ENCODE results near the gene ACOT4. TPM values are rescaled to one million over a fixed set of nuclear protein-coding genes. Genes with fewer than 3 reads are reported as not detected.

The ACOT4 gene
- total RNA-seq, 1 experiment from 2014 or later = 1.8 TPM

GRCh38 chr14:73640796-73641365 is 49.2 kb downstream of the ACOT4 start:
- Mint-ChIP-seq H3K4me3 (no peak overlapping the region), H3K9me3 (peaks cover 0 to 4% of the 10 kb centered on the region in 2 experiments; a peak in 1 of 5 replicates), H3K36me3 (ENCODE audit: insufficient read depth in 1 of 3, low read depth in 3 of 3) (no peaks in the 10 kb centered on the region), H3K4me1 (peaks cover 15 to 17% of the 10 kb centered on the region in 2 experiments), H3K27me3 (ENCODE audit: low read depth) (no peaks in the 10 kb centered on the region), H3K27ac (no peak overlapping the region; a peak in 1 of 7 replicates)
- H2AFZ ChIP-seq (ENCODE audit: low read length) = no peak overlapping the region
- no peak overlapping the region for H4K5ac ChIP-seq (ENCODE audit: insufficient read length, low read depth, low read length)
- no peak overlapping the region for H3K56ac ChIP-seq (ENCODE audit: insufficient read length, low read depth, low read length)
- H4K8ac ChIP-seq (replicated peaks; ENCODE audit: insufficient read length, low read depth, low read length) = no peak overlapping the region
- H3K27me3 ChIP-seq (ENCODE audit: insufficient read depth, low read length) = no peaks in the 10 kb centered on the region
- 0 out of 2 replicates have a peak, but pooled peaks cover 2% of the 10 kb centered on the region for H3K79me2 ChIP-seq (ENCODE audit: insufficient read depth, low read length)
- no peak for TF ChIP-seq CTCF (conservative IDR thresholded peaks at IDR 0.05)
- no peak overlapping the region for H2BK20ac ChIP-seq (ENCODE audit: low read depth, low read length, poor library complexity, severe bottlenecking)
- no peak overlapping the region for H2BK5ac ChIP-seq (ENCODE audit: insufficient read length, low read length)
- H3K79me1 ChIP-seq (ENCODE audit: insufficient read depth, low read depth, low read length, poor library complexity, severe bottlenecking) = no peaks in the 10 kb centered on the region
- H3T11ph ChIP-seq (ENCODE audit: low read length) = no peak overlapping the region
- no peak overlapping the region for H4K91ac ChIP-seq (ENCODE audit: insufficient read length, low read depth, low read length)
- H3K4me2 ChIP-seq (ENCODE audit: insufficient read depth, insufficient read length, low read length) = no peak overlapping the region
- no peak for DNase-seq
- peaks cover 11% of the 10 kb centered on the region for H3K23me2 ChIP-seq (ENCODE audit: insufficient read length, low read depth, low read length, poor library complexity, severe bottlenecking)
- H3K27ac ChIP-seq (ENCODE audit: insufficient read length, low read depth, low read length) = no peak overlapping the region
- no peak overlapping the region for H3K18ac ChIP-seq (ENCODE audit: insufficient read length, low read depth, low read length)
- no peak overlapping the region for H3K4ac ChIP-seq (ENCODE audit: low read depth, low read length)
- H3K9ac ChIP-seq (ENCODE audit: extremely low read depth, insufficient read length, low read length) = no peak overlapping the region
- H2BK120ac ChIP-seq (ENCODE audit: low read depth, low read length, poor library complexity, severe bottlenecking) = no peak overlapping the region
- no peak overlapping the region for H3K14ac ChIP-seq (ENCODE audit: insufficient read depth, low read length)
- no CpG with 5 or more reads among the region's 5 CpGs for WGBS (ENCODE audit: extremely low coverage, insufficient read length, low lambda C conversion rate)
- no peak overlapping the region for H2AK5ac ChIP-seq (ENCODE audit: insufficient read length, low read length)
- H3K23ac ChIP-seq (ENCODE audit: insufficient read length, low read depth, low read length) = no peak overlapping the region
- no peaks in the 10 kb centered on the region for H3K4me1 ChIP-seq (ENCODE audit: insufficient read depth, low read length)
- no peaks in the 10 kb centered on the region for H3K9me3 ChIP-seq (ENCODE audit: control insufficient read depth, low read depth, low read length)
- H4K20me1 ChIP-seq (ENCODE audit: control insufficient read depth, insufficient read depth, insufficient read length) = no peaks in the 10 kb centered on the region
- H2BK15ac ChIP-seq (ENCODE audit: low read depth, low read length) = no peak overlapping the region
- no peak overlapping the region for H2BK12ac ChIP-seq (ENCODE audit: insufficient read length, low read depth, low read length)

All from H9 (cell line).